Pancreas (tissue), 10 donors: ENCODE measurements around the gene PAFAH1B1. TPM values are rescaled to one million over a fixed set of nuclear protein-coding genes. Genes with fewer than 3 reads are reported as not detected.

Experiments used
- ATAC-seq, 4 donors: fragments of 200-7000 bp; cut with Tn5 transposase; one replicate each; pipeline versions ENCODE4 v1.8.0 to v1.9.1; 2020; ENCODE audit warnings: mild to moderate bottlenecking in 4 of 4, moderate library complexity in 4 of 4
- DNase-seq, 6 donors: peaks; one replicate each; pipeline ENCODE4 v3.0.0-alpha.2; 2020
- FAIRE-seq: peaks from 2 replicates; lab custom pipeline; 2012; peaks lifted over from hg19 to GRCh38; lab: Jason Lieb, UNC
- H3K27ac ChIP-seq, 4 donors: fragments of 200-600 bp; sonication (generic); 1 replicate in 3 of 4; 2 replicates in 1 of 4; pipeline versions ENCODE4 v1.5.0 to v1.8.0; 2020
- H3K27me3 ChIP-seq, 4 donors: fragments of 200-600 bp; one replicate each; pipeline ENCODE4 v1.8.0; 2021
- H3K36me3 ChIP-seq, 3 donors: fragments of 200-600 bp; sonication (generic) in 1 of 3; one replicate each; pipeline versions ENCODE4 v1.5.0 to v1.8.0; 2020 to 2021
- H3K4me1 ChIP-seq, 3 donors: fragments of 200-600 bp; one replicate each; pipeline ENCODE4 v1.8.0; 2021
- H3K4me3 ChIP-seq, 4 donors: fragments of 200-600 bp; sonication (generic) in 2 of 4; one replicate each; pipeline versions ENCODE4 v1.5.0 to v1.8.0; 2020 to 2021
- H3K9me3 ChIP-seq, 4 donors: fragments of 200-600 bp; one replicate each; pipeline ENCODE4 v1.8.0; 2021
- CTCF ChIP-seq, 4 donors: fragments of 200-600 bp; sonication (generic) in 3 of 4; IDR thresholded peaks; one replicate each; pipeline versions ENCODE4 v1.5.0 to v1.8.0; 2021; ENCODE audit warnings: antibody characterized with exemption in 4 of 4
- WGBS, 2 donors: extraction: QIAGEN DNeasy Blood & Tissue Kit; methylation state at CpG; one replicate each; pipeline ENCODE4 v1.1.7; 2013; 5-methylcytosine and 5-hydroxymethylcytosine counted together
- intact Hi-C, 3 donors: fragments of 100-400 bp; cut with DNase I; formaldehyde crosslinking; loops; one replicate each; pipeline versions ENCODE4 v1.11.1 to v1.14.2; 2022
- polyA plus RNA-seq, 2 donors: library from polyadenylated mRNA; stranded (reverse); fragments of 200-250 nt; gene quantifications; one replicate each; pipeline ENCODE4 v1.2.3, GENCODE V29; 2013
- total RNA-seq, 6 donors: library from RNA; stranded (reverse); fragmentation: NEBNext Ultra II Directional in 4 of 6; extraction: Animal tissue kit (Norgen Biotek cat#: 25700) in 4 of 6; gene quantifications; one replicate each; pipeline versions ENCODE4 v1.2.1 to v1.2.4, GENCODE V29; 2021 to 2023
- donor health status: healthy with polysubstance abuse.
- donor health status: DM: no; HTN: no; CAD: no; lungs with moderate emphysema.
- donor health status: DM: no; HTN: no; CAD: no.
- donor health status: control.
- donor health status: control.
- donor health status: Bipolar disorder and iron deficiency.
- donor health status: DM: yes; HTN: yes; CAD: no.
- donor health status: DM: no; HTN: no; CAD: no.
- donor health status: DM: no; HTN: no; CAD: no.
- donor health status: DM: yes; HTN: yes; CAD: no.

Gene PAFAH1B1
- total and polyA plus RNA-seq, 8 donors = 17.3 to 66.1 (median 34.9) TPM

GRCh38 chr17:2602597-2603017 is 9.2 kb downstream of the PAFAH1B1 start:
- peaks cover 17 to 46% (median 28%) of the 10 kb centered on the region in 3 donors for H3K4me1 ChIP-seq
- TF ChIP-seq CTCF (IDR thresholded peaks at IDR 0.05) = no peak

DNA sequence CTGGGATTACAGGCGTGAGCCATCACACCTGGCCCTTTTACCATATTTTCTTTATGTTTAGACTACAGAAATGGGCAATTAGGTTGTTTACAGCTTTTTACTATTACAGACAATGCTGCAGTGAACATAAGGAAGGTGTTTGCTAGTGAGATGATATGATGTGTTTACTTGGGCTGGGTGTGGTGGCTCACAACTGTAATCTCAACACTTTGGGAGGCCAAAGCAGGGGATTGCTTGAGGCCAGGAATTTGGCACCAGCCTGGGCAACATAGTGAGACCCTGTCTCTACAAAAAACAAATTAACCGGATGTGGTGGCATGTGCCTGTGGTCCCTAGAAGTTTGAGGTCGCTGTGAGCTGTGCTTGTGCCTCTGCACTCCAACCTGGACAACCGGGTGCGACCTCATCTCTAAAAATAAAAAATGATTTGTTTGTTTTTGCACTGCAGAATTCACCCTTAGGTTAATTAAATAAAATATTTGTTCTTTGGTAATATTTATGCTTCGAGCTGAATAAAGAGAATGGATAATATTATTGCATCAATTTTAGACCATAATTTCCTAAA is 15.0 kb downstream of the PAFAH1B1 start:
- intact Hi-C loops = no loop called here
- 46 to 48% methylated on average over 6 of the region's 6 CpGs for WGBS, 2 donors
- ATAC-seq (no peak), DNase-seq (no peak), FAIRE-seq (no peak)
- H3K4me3 ChIP-seq = no peak overlapping the region
- no peaks in the 10 kb centered on the region for H3K36me3 ChIP-seq
- H3K27me3 ChIP-seq = no peaks in the 10 kb centered on the region
- H3K27ac ChIP-seq = no peak overlapping the region
- H3K9me3 ChIP-seq = no peaks in the 10 kb centered on the region
- no peak for TF ChIP-seq CTCF (IDR thresholded peaks at IDR 0.05)
- H3K4me1 ChIP-seq = peaks cover 0 to 11% (median 7%) of the 10 kb centered on the region in 3 donors

More at GRCh38 chr17:2602597-2603017, 9.2 kb downstream of the PAFAH1B1 start:
- Histone ChIP-seq H3K27ac (no peak overlapping the region), H3K9me3 (no peaks in the 10 kb centered on the region), H3K4me3 (no peak overlapping the region), H3K36me3 (no peaks in the 10 kb centered on the region), H3K27me3 (no peaks in the 10 kb centered on the region)
- no peak for FAIRE-seq
- 10% methylated on average over 6 of the region's 6 CpGs for WGBS, 2 donors
- intact Hi-C loops = no loop called here
- DNase-seq = no peak
- peak; percentile 40 to 81 (median 55) for ATAC-seq

DNA sequence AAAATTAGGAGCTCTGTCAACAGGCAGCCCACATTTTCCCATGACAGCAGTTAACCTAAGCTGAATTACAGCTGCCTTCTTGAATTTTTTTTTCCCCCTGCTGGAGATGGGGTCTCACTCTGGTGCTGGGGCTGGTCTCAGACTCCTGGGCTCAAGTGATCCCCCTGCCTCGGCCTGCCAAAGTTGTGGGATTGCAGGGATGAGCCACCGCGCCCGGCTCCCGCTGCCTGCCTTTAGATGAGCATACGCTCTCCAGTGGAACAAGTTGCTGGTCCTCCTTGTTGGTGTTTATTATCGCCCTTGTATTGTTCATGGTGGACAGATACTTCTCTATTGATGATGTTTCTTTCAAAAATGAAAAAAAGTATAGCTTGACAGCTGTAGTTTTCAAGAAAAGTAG is 15.6 kb downstream of the PAFAH1B1 start:
- WGBS, 2 donors = 96% methylated on average over 7 of the region's 7 CpGs
- no peak for TF ChIP-seq CTCF (IDR thresholded peaks at IDR 0.05)
- DNase-seq (no peak), ATAC-seq (no peak), FAIRE-seq (no peak)
- H3K27me3 ChIP-seq = no peaks in the 10 kb centered on the region
- H3K9me3 ChIP-seq = no peaks in the 10 kb centered on the region
- peaks cover 0 to 8% (median 7%) of the 10 kb centered on the region in 3 donors for H3K4me1 ChIP-seq
- no peak overlapping the region for H3K4me3 ChIP-seq
- H3K27ac ChIP-seq = no peak overlapping the region
- no peaks in the 10 kb centered on the region for H3K36me3 ChIP-seq
- intact Hi-C loops = no loop called here

DNA sequence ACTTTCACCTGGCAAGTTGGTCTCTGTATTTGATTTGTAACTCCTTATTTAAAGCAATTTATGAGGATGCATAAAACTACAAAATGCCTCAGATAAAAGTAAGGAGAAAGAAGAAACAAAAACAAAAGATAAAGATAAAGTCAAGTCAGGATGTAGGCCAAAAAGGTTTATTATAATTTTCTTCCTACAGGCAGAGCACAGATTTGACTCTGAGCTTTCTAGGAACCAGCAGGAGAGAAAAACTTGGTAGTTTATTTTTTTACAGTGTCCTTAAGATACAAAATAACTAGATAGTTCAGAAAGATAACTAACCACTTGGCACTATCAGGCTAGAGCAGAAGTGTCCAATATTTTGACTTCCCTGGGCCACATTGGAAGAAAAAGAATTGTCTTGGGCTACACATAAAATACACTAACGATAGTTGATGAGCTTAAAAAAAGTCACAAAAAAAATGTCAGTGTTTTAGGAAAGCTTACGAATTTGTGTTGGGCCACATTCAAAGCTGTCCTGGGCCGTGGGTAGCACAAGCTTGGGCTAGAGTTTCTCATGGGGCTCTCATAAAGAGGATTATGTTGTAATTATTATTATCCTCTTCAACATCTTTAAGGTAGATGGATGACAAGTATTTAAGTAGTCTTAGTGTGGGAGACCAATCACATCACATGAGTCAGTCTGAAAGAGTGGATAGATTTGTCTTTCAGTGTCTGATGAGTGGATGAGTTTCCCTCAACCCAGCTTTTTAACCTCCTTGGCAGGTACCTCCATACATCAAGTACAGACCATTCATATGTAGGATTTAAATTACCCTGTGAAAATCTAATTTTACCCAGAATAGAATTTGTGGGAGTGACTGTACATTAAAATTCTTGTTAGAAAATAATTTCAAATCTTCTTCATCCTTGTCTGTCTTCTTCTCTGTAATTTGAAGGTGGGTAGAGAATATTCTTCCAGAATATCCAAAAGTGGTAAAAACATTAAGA is 17.0 kb downstream of the PAFAH1B1 start:
- Histone ChIP-seq H3K27ac (no peak overlapping the region), H3K4me1 (peaks cover 0 to 8% (median 7%) of the 10 kb centered on the region in 3 donors), H3K36me3 (no peaks in the 10 kb centered on the region), H3K27me3 (no peaks in the 10 kb centered on the region), H3K9me3 (no peaks in the 10 kb centered on the region), H3K4me3 (no peak overlapping the region)
- TF ChIP-seq CTCF (IDR thresholded peaks at IDR 0.05) = no peak
- WGBS, 2 donors = 74 to 76% methylated on average over 3 of the region's 3 CpGs
- ATAC-seq (no peak), DNase-seq (no peak), FAIRE-seq (no peak)
- intact Hi-C loops = no loop called here
